Amygdala (tissue), 56 donors: ENCODE data around the gene TRIM44.

ENCODE experiments used
- DNase-seq, 56 donors: peaks; one replicate each; lab custom pipeline; 2025; lab: John Stamatoyannopoulos, UW

TRIM44 gene

DNA sequence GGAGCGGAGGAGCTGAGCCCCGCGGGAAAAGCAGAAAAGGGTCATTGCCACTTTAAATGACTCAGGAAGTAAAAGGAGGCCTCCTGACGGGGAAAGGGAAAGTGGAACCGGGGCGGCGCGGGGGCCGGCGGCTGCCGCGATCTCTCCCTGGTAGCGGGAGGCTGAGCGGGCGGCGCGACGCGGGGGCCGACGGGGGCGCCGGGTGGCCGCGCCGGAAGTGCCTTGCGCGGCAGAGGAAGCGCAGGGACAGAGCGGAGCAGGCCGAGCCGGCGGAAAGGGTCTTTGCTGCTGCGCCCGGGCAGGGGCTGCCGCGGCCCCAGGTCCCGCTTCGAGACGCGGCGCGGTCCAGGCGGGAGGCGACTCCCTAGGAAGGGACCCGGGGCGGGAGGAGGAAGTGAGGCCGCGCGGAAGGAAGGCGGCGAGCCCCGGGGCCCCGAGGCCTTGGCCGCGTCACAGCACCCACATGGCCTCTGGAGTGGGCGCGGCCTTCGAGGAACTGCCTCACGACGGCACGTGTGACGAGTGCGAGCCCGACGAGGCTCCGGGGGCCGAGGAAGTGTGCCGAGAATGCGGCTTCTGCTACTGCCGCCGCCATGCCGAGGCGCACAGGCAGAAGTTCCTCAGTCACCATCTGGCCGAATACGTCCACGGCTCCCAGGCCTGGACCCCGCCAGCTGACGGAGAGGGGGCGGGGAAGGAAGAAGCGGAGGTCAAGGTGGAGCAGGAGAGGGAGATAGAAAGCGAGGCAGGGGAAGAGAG lies at the start of gene TRIM44:
Gene TRIM44, plus strand, starts transcription at position 127 of the 759 bp plus-strand sequence. Its CDS starts 337 bp downstream, at position 464.
- peak in 54 of 56 donors; percentile 8 to 89 (median 75) for DNase-seq

DNA sequence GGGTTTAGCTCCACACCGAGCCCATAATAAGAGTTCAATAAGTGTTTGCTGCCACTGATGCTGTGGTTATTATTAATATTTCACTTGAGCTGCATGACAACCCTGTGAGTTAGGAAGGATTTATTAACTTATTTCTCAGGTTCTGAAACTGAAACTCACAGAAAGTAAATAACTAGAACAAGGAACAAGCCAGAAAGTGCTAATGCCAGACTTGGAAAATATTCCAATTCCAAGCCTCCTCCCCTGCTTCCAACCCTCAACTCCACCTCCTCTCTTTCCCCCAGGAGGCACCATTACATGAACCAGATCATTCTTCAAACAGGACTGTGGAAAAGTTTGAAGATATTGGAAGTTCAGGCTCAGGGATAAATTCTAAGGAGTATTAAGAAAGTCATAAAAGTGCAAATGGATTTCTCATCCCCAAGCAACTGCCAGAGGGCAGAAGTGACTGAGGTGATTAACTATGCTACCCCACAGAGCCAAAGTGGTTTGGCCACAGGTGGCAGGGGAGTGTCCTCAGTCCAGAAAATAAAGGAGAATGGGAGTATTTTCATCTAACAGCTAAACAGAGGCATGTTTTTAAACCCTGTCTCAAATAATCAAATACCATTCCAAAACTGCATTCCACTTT lies 47.5 kb upstream of the TRIM44 start:
- no peak for DNase-seq

DNA sequence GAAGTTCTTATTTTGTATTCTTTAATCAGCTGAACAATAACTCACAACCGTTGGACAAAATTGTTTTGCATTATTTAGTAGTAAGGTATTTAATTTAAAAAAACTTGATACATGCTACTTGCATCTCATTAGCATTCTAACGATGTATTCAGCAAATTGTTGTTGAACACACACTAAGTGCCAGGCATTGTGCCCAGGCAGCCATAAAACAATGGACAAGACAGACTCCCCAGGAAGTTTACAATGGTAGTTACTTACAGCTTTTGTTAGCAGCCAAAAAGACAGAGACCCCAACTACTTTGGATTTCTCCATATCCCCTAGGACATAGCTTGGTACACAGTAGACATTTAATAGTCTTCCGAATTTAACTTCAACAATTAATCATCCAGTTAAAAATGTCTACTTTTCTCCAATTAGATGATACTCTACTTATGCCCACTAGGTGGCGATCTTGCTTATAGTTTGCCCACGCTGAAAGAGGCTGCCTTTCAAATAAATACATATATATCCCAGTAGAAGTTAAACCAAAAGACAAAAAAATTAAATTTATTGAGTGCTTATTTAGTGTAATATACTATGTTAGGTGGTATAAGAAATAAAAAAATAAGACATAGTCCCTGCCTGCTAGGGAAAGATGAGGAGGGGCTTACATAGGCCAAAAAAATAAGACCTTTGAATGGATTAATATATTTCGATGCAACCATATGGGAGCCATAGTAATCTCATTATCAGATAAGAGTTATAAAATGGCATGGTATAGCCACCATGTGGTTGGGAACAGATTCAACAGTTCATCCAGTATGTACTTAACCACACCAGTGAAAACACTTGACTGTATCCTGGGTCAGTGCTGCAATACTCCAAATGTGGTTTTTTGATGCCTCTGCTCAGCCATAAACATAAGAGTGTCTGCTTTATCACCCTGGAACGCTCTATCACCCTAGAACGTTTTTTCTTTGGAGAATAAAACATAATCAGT lies 46.4 kb upstream of the TRIM44 start:
- DNase-seq, result peak in 42 of 56 donors; percentile 1 to 86 (median 40)

GRCh38 chr11:35617316-35617686 lies 45.3 kb upstream of the TRIM44 start:
- no peak for DNase-seq

- DNase-seq, result peak in 43 of 56 donors; percentile 9 to 79 (median 48)
Measured at GRCh38 chr11:35617687-35618496, 44.7 kb upstream of the TRIM44 start, which contains the start of gene FJX1. TSS of gene FJX1 (plus strand) at chr11:35618460. CDS start at chr11:35618637, 177 bp downstream.

DNA sequence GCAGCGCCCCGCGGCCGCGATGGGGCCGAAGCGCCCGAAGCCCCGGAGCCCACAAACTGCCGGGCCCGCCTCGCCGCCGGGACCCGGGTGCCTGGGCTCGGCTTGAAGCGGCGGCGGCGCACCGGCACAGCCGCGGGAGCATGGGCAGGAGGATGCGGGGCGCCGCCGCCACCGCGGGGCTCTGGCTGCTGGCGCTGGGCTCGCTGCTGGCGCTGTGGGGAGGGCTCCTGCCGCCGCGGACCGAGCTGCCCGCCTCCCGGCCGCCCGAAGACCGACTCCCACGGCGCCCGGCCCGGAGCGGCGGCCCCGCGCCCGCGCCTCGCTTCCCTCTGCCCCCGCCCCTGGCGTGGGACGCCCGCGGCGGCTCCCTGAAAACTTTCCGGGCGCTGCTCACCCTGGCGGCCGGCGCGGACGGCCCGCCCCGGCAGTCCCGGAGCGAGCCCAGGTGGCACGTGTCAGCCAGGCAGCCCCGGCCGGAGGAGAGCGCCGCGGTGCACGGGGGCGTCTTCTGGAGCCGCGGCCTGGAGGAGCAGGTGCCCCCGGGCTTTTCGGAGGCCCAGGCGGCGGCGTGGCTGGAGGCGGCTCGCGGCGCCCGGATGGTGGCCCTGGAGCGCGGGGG lies 44.0 kb upstream of the TRIM44 start:
- DNase-seq, result peak in 6 of 56 donors; percentile 19 to 61 (median 42)

DNA sequence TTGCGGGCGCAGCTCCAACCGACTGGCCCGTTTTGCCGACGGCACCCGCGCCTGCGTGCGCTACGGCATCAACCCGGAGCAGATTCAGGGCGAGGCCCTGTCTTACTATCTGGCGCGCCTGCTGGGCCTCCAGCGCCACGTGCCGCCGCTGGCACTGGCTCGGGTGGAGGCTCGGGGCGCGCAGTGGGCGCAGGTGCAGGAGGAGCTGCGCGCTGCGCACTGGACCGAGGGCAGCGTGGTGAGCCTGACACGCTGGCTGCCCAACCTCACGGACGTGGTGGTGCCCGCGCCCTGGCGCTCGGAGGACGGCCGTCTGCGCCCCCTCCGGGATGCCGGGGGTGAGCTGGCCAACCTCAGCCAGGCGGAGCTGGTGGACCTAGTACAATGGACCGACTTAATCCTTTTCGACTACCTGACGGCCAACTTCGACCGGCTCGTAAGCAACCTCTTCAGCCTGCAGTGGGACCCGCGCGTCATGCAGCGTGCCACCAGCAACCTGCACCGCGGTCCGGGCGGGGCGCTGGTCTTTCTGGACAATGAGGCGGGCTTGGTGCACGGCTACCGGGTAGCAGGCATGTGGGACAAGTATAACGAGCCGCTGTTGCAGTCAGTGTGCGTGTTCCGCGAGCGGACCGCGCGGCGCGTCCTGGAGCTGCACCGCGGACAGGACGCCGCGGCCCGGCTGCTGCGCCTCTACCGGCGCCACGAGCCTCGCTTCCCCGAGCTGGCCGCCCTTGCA lies 43.3 kb upstream of the TRIM44 start:
- peak in 30 of 56 donors; percentile 6 to 69 (median 40) for DNase-seq

DNA sequence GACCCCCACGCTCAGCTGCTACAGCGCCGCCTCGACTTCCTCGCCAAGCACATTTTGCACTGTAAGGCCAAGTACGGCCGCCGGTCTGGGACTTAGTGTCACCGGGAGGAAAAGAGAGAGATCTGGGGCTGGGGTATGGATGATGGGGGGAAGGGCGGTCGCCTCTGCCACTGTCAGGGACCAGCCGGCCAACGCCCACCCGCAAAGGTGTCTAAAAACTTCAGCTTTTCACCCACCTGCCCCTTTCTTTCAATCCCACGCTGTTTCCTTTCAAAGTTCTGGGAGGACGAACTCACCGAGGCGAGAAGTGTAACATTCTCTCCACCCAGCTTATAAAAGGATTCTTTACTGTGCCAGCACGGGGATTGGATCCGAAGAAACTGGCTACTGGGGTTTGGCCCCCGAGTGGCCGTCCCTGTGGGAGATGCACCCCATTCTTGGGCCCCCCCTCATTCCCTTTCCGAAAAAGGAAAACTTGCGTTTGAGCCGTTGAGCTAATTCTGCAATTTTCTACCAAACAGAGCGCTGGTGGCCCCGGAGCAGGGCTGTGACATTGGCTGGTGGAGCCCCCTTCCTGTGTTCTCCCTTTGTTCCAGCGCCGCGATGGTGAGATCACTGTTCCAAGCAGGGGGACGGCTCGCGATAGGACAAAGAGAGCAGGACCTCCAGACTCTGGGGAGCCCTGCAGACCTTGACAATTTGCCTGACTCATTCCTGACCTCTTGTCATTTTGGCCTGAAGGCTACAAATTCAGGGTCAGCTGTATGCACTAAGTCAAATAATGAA lies 42.5 kb upstream of the TRIM44 start:
- DNase-seq, result peak in 23 of 56 donors; percentile 8 to 47 (median 30)

DNA sequence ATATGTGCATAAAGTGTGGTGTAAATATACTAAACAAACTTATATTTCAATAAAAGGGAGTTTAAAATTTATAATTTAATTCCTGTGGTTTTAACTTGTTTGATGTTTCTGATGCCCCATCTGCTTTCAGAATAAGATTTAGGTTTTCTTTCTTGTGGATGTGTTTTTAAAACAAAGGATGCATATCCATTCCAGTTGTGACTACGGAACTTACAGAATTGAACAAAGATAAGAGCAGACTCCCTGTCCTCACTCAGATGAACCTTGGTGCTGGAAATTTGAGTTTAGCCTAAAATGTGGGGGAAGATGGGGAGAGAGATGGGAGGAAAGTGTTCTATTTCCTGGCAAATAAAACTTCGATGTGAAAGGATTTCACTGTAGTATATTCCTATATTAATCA lies 41.8 kb upstream of the TRIM44 start:
- no peak for DNase-seq

DNA sequence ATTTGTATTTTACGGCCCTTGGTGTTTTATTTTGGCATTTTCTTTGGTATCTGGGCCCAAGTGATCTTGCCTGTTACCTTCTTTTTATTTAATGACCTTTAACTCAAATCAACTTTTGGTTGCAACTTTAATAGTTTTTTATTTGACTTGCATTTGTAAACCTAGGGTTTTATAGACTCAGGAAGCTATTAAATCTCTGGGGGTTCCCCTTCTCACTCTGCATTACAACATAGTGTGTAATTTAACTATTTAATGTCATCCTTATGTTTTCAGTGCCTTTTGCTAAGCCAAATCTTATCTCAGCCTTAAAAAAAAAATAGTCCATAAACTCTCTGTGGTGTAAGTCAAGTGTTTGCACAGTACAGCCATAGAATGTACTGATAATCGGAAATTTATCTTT lies 41.0 kb upstream of the TRIM44 start:
- DNase-seq, result no peak

- DNase-seq, result no peak
Measured at GRCh38 chr11:35622070-35622469, 40.5 kb upstream of the TRIM44 start.

GRCh38 chr11:35623621-35624168 lies 38.9 kb upstream of the TRIM44 start:
- DNase-seq, result no peak

DNA sequence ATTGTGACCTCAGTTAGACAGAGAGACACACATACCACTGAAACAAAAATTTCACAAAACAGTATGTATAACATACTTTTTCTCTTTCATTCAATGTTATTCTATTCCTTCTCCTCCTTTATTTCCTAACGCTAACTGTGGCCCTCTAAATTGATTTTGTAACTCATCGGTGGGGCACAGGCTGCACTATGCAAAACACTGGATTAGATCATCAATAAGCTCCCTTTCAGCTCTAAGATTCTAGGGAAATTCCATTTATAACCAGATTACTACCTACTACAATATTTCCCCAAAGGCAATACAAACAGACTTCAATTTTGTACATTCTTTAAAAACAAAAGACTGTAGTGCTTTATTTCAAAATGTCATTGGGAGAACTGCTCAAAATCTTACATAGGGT lies 38.3 kb upstream of the TRIM44 start:
- DNase-seq, result no peak

DNA sequence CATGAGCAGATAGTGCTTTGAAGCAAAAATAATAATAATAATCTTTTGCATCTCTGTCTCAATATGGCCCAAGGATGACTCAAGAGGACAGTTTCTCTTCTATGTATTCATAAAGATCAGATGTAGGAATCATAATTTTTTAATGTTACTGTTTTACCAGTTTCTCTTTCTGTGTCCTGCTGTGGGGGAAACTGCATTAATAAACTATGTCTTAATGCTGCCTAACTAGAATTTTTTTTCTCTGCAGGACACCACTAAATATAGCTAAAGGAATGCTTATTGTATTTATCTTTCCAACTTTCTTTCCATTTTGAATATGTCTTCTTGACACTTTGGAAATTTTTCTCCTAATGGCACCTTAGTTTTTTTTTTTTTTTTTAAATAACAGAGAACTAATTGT lies 37.8 kb upstream of the TRIM44 start:
- no peak for DNase-seq

DNA sequence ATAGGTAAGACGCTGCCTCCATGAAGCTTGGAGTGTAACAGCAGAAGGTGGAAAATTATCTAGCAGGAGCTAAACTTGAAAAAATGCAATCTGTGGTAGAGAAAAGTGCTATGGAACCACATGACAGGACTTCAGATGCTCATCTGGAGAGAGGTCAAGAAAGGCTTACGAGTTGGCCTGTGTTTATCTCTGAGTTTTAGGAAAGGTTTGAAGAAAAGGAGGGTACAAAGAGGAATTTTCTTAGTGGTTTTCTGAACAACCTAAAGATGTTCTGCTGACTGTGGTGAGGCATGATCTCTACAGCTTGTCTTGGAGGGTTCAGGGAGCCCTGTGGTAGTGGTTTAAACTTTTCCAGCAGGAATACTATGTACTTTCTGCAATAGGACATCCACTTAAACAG lies 36.1 kb upstream of the TRIM44 start:
- DNase-seq, result no peak

DNA sequence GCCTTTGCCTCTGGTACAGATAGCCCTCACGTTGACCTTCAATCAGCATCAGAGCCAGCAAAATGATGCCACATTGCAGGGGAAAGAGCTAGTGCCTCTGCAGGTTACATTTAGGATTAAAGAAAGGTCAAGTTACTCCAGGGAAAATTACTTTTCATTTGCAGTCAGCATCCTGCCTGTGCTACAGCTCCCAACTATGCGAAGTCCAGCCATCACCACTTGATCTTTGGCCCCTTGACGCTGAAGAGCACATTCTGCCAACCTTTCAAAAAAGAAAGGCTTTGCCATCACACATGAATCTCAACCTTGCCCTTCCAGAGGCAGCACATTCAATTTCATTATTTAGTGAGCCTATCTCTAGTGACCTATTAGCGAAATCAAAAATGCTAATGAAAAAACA lies 33.1 kb upstream of the TRIM44 start:
- DNase-seq, result no peak

DNA sequence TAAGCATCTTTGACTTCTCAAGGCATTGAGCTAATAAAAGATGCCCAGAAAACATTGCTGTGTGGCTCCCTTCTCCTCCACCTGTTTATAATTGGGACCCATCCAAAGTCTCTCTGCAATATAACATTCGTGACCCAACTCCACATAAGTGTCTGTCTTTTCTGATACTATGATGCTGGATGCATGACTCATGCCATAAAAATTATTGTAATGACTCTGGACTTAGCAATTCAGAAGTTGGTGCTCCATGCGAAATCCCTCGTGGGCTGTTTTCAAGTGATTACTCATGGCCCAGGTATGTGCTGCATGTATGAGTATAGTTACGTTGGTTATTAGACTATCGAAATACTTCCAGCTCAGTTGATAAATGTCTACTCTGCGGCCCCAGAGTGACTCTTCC lies 32.7 kb upstream of the TRIM44 start:
- DNase-seq, result no peak

DNA sequence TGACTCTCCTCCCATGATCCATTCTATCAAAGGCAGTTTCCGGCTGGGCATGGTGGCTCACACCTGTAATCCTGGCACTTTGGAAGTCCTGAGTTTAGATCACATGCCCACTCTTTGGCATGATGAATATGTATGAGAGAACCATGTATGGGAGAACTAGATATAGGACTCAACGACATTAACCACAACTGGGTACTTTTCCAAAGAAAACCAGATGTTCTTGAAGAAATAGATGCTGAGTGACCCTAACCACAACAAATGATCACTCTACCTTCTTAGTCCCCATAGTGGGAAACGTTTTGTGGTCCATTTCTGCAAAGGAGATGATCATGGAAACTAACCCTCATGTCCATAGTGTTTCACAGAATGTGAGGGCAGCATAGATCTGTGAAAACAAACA lies 30.7 kb upstream of the TRIM44 start:
- no peak for DNase-seq
